Stimulated activated naive B cell treated with anti-CD40 and anti-IgM and Interleukin-4, amounts not matched to agents 10 μg/mL and 1 μg/mL and 100 μg/mL, for 72 hours (primary cell): ENCODE measurements around the gene SPON1.
"Not testable (repeated sequence)": the region's sequence is repeated elsewhere in the genome, so short reads cannot be mapped to it uniquely, and the experiment has no call there.

Source experiments
- ATAC-seq, 2 donors: fragments of 150-1000 bp; cut with Tn5 transposase; replicated peaks; 2 replicates each; pipeline ENCODE4 v1.10.0; 2021; ENCODE audit warnings: moderate library complexity in 1 of 2
- DNase-seq: peaks from one replicate; pipeline ENCODE4 v3.0.0; 2021
- H3K27ac Mint-ChIP-seq: one replicate; pipeline ENCODE4 v1.8.0; 2022; ENCODE audit warnings: mild to moderate bottlenecking, mixed read lengths
- H3K27me3 Mint-ChIP-seq, 2 donors: one replicate each; pipeline ENCODE4 v1.8.0; 2022; ENCODE audit warnings: mixed read lengths in 2 of 2
- H3K36me3 Mint-ChIP-seq, 2 donors: one replicate each; pipeline ENCODE4 v1.8.0; 2022; ENCODE audit warnings: mixed read lengths in 2 of 2, mild to moderate bottlenecking in 1 of 2
- H3K4me1 Mint-ChIP-seq, 2 donors: one replicate each; pipeline ENCODE4 v1.8.0; 2022; ENCODE audit warnings: mixed read lengths in 2 of 2, mild to moderate bottlenecking in 1 of 2
- H3K4me3 Mint-ChIP-seq, 2 donors: one replicate each; pipeline ENCODE4 v1.8.0; 2022; ENCODE audit warnings: mild to moderate bottlenecking in 2 of 2, mixed read lengths in 2 of 2, moderate library complexity in 1 of 2
- H3K9me3 Mint-ChIP-seq, 2 donors: one replicate each; pipeline ENCODE4 v1.8.0; 2022; ENCODE audit warnings: mixed read lengths in 2 of 2, mild to moderate bottlenecking in 1 of 2

Gene SPON1

DNA sequence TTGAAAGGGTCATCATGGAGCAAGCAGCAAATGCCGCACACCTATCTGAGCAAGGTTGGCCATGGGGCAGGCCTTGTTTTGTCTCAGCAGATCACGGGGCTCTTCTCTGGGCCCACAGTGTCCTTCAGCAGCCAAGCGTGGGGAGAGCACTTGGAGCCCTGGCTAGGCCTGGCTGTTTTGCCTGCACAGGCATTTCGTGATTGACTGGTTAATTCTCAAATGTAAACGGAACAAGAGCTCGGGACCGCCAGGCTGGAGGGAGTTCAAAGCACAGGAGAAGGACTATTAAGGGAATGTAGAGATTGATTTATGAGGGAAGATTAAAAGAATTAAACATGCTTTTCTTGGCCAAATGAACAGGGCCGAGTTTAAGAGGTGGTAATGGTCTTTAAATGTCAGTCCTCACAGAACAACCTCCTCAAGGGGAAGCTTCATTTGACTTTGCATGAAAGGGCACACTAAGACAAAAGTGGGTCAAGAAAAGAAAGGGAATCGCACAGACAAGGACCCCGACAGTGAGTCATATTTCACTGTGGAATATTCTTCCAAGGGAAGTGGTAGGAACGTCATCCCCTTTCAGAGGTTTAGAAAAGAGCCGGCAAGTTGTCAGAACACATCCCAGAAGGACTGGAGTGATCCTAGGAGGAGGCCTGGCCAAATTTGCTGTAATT, 20.7 kb downstream of the SPON1 start:
- no peak for ATAC-seq
- Mint-ChIP-seq H3K4me1 (no peaks in the 10 kb centered on the region), H3K36me3 (no peaks in the 10 kb centered on the region), H3K4me3 (no peak overlapping the region), H3K27ac (no peak overlapping the region), H3K9me3 (no peaks in the 10 kb centered on the region), H3K27me3 (peaks cover 0 to 12% of the 10 kb centered on the region in 2 donors)
- DNase-seq: no peak

- Mint-ChIP-seq H3K4me1 (no peaks in the 10 kb centered on the region), H3K27me3 (peaks cover 0 to 4% of the 10 kb centered on the region in 2 donors), H3K27ac (no peak overlapping the region), H3K9me3 (no peaks in the 10 kb centered on the region), H3K4me3 (no peak overlapping the region), H3K36me3 (no peaks in the 10 kb centered on the region)
- ATAC-seq: no peak
- DNase-seq: no peak
These were observed 22.3 kb downstream of the SPON1 start for GRCh38 chr11:13984616-13985450.

DNA sequence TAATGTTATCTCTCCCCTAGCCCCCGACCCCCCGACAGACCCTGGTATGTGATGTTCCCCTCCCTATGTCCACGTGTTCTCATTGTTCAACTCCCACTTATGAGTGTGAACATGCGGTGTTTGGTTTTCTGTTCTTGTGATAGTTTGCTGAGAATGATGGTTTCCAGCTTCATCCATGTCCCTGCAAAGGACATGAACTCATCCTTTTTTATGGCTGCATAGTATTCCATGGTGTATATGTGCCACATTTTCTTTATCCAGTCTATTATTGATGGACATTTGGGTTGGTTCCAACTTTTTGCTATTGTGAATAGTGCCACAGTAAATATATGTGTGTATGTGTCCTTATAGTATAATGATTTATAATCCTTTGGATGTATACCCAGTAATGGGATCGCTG, 24.2 kb downstream of the SPON1 start:
- not testable (repeated sequence) for H3K27ac Mint-ChIP-seq, ATAC-seq, H3K36me3 Mint-ChIP-seq, H3K4me1 Mint-ChIP-seq, H3K4me3 Mint-ChIP-seq, H3K9me3 Mint-ChIP-seq, DNase-seq
- peaks cover 10 to 12% of the 10 kb centered on the region in 2 donors for H3K27me3 Mint-ChIP-seq

GRCh38 chr11:13992158-13992856, 29.8 kb downstream of the SPON1 start:
- not testable (repeated sequence) for DNase-seq, H3K4me1 Mint-ChIP-seq, H3K27ac Mint-ChIP-seq, H3K36me3 Mint-ChIP-seq, ATAC-seq, H3K4me3 Mint-ChIP-seq, H3K9me3 Mint-ChIP-seq
- H3K27me3 Mint-ChIP-seq: peaks cover 14 to 15% of the 10 kb centered on the region in 2 donors

GRCh38 chr11:13993096-13993765, 30.7 kb downstream of the SPON1 start:
- no peaks in the 10 kb centered on the region for H3K9me3 Mint-ChIP-seq
- H3K36me3 Mint-ChIP-seq: no peaks in the 10 kb centered on the region
- H3K27me3 Mint-ChIP-seq: peaks cover 14 to 15% of the 10 kb centered on the region in 2 donors
- DNase-seq: no peak
- H3K4me1 Mint-ChIP-seq: no peaks in the 10 kb centered on the region
- H3K27ac Mint-ChIP-seq: no peak overlapping the region
- no peak overlapping the region for H3K4me3 Mint-ChIP-seq
- ATAC-seq: no peak

- ATAC-seq (no peak), DNase-seq (no peak)
- H3K4me3 Mint-ChIP-seq: no peak overlapping the region
- H3K4me1 Mint-ChIP-seq: no peaks in the 10 kb centered on the region
- H3K27ac Mint-ChIP-seq: no peak overlapping the region
- peaks cover 7 to 12% of the 10 kb centered on the region in 2 donors for H3K27me3 Mint-ChIP-seq
- no peaks in the 10 kb centered on the region for H3K36me3 Mint-ChIP-seq
- H3K9me3 Mint-ChIP-seq: peaks cover 5 to 10% of the 10 kb centered on the region in 2 donors
These were observed 35.4 kb downstream of the SPON1 start for GRCh38 chr11:13997881-13998280.

DNA sequence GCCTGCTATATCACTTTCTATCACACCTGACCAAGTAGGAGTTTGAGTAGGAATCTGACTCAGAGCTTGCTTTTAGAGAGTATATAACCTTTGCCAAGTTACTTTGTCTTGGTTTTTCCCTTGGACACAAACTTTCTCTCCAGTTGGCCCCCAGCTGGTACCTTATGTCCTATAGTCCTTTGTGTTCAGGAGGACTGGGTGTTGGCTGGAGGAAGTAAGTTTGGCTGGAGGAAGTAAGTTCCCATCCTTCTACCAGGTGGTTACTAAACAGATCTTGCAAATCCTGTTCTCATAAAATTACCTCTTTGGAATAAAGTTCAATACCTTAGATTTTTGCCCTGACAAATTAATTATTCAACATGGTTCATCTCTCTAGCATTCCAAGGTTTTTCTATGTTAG, 37.2 kb downstream of the SPON1 start:
- Mint-ChIP-seq H3K9me3 (peaks cover 8 to 10% of the 10 kb centered on the region in 2 donors), H3K4me1 (no peaks in the 10 kb centered on the region), H3K4me3 (no peak overlapping the region), H3K27ac (no peak overlapping the region), H3K27me3 (peaks cover 10 to 16% of the 10 kb centered on the region in 2 donors), H3K36me3 (no peaks in the 10 kb centered on the region)
- DNase-seq (no peak), ATAC-seq (no peak)

DNA sequence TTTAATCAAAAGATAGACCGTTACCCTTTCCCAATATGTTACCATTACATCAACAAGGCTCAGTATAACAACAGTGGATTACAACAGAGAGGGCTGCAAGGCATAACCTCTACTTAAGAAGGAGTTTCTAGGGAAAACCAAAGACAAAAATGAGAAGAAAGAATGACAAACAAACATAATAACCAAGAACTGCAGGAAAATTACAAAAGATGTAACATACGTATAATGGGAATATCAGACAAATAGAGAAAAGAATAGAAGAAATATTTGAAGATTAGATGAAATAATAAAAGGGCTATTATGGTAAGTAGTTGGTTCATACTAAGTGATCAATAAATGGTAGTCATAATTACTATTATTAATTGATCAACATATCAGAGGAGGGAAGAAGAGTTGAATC, 39.1 kb downstream of the SPON1 start:
- H3K27ac Mint-ChIP-seq: no peak overlapping the region
- no peaks in the 10 kb centered on the region for H3K36me3 Mint-ChIP-seq
- no peaks in the 10 kb centered on the region for H3K4me1 Mint-ChIP-seq
- H3K9me3 Mint-ChIP-seq: peaks cover 8 to 10% of the 10 kb centered on the region in 2 donors
- peaks cover 16 to 17% of the 10 kb centered on the region in 2 donors for H3K27me3 Mint-ChIP-seq
- no peak for ATAC-seq
- H3K4me3 Mint-ChIP-seq: no peak overlapping the region
- DNase-seq: no peak

- DNase-seq (no peak), ATAC-seq (no peak)
- Mint-ChIP-seq H3K27me3 (peaks cover 5 to 14% of the 10 kb centered on the region in 2 donors), H3K9me3 (peaks cover 0 to 3% of the 10 kb centered on the region in 2 donors), H3K36me3 (no peaks in the 10 kb centered on the region), H3K4me3 (no peak overlapping the region), H3K4me1 (no peaks in the 10 kb centered on the region), H3K27ac (no peak overlapping the region)
These were observed 45.0 kb downstream of the SPON1 start for GRCh38 chr11:14007566-14007965.

GRCh38 chr11:14010665-14011064, 48.1 kb downstream of the SPON1 start:
- H3K27me3 Mint-ChIP-seq: peaks cover 0 to 9% of the 10 kb centered on the region in 2 donors

GRCh38 chr11:14012846-14013245, 50.3 kb downstream of the SPON1 start:
- Mint-ChIP-seq H3K4me1 (no peaks in the 10 kb centered on the region), H3K4me3 (no peak overlapping the region), H3K9me3 (no peaks in the 10 kb centered on the region), H3K36me3 (no peaks in the 10 kb centered on the region), H3K27ac (no peak overlapping the region), H3K27me3 (no peaks in the 10 kb centered on the region)
- no peak for DNase-seq
- no peak for ATAC-seq

More at GRCh38 chr11:14010665-14011064, 48.1 kb downstream of the SPON1 start:
- Mint-ChIP-seq H3K36me3 (no peaks in the 10 kb centered on the region), H3K9me3 (no peaks in the 10 kb centered on the region), H3K4me3 (no peak overlapping the region), H3K4me1 (no peaks in the 10 kb centered on the region), H3K27ac (no peak overlapping the region)
- no peak for ATAC-seq
- DNase-seq: no peak

- ATAC-seq (no peak), DNase-seq (no peak)
- no peak overlapping the region for H3K4me3 Mint-ChIP-seq
- no peaks in the 10 kb centered on the region for H3K9me3 Mint-ChIP-seq
- peaks cover 5 to 7% of the 10 kb centered on the region in 2 donors for H3K27me3 Mint-ChIP-seq
- H3K4me1 Mint-ChIP-seq: no peaks in the 10 kb centered on the region
- no peaks in the 10 kb centered on the region for H3K36me3 Mint-ChIP-seq
- H3K27ac Mint-ChIP-seq: no peak overlapping the region
These were observed 53.2 kb downstream of the SPON1 start for GRCh38 chr11:14015711-14016110.

GRCh38 chr11:14018441-14018840, 55.9 kb downstream of the SPON1 start:
- Mint-ChIP-seq H3K27me3 (peaks cover 12 to 14% of the 10 kb centered on the region in 2 donors), H3K27ac (no peak overlapping the region), H3K36me3 (no peaks in the 10 kb centered on the region), H3K4me3 (no peak overlapping the region), H3K4me1 (no peaks in the 10 kb centered on the region), H3K9me3 (no peaks in the 10 kb centered on the region)
- ATAC-seq: no peak
- DNase-seq: no peak

- DNase-seq: no peak
- no peak for ATAC-seq
- Mint-ChIP-seq H3K27ac (no peak overlapping the region), H3K4me3 (no peak overlapping the region), H3K9me3 (no peaks in the 10 kb centered on the region), H3K27me3 (peaks cover 27 to 29% of the 10 kb centered on the region in 2 donors), H3K4me1 (no peaks in the 10 kb centered on the region), H3K36me3 (no peaks in the 10 kb centered on the region)
These were observed 59.2 kb downstream of the SPON1 start for GRCh38 chr11:14021738-14022137.
